ENCODE results near the gene OR10R2.

GRCh38 chr1:158491316-158491715, 19.3 kb downstream of the OR10R2 start:
- no peak for TF ChIP-seq CTCF (IDR thresholded peaks at IDR 0.05; ENCODE audit: poor library complexity)
- TF ChIP-seq EZH2 (IDR thresholded peaks at IDR 0.05; ENCODE audit: borderline replicate concordance) = no peak
